ENCODE data around the gene BCHE.

The BCHE gene

DNA sequence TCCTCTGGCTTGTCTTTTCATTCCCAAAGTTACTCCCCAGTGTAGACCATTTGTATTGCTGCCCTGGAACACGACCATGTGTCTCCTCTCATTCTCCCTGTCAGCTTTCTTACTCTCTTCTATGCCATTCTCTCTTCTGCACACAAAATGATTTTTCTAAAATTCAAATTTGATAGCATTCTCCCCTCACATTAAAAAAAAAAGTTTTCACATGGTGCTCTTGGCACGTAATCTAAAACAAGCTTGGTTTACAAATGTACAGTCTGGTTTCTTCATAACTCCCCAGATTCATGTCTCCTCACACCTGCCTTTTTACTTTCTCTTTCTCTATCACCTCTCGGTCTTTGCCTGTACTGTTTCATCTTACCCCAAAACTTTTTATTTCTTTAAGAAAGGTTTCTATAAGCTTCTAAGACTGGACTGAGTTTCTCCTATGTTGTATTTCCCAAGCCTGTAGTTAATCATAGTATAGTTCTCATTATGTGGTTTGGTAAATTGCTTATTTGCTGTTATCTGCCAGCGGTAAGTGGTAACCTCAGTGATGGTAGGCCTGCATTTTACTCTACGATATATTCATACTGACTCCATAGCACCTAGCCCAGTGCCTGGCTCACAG is 31.2 kb downstream of the BCHE start:
- TF ChIP-seq EZH2phosphoT487 (conservative IDR thresholded peaks at IDR 0.05; ENCODE audit: low read length) = no peak
- TF ChIP-seq, protein P1, sequence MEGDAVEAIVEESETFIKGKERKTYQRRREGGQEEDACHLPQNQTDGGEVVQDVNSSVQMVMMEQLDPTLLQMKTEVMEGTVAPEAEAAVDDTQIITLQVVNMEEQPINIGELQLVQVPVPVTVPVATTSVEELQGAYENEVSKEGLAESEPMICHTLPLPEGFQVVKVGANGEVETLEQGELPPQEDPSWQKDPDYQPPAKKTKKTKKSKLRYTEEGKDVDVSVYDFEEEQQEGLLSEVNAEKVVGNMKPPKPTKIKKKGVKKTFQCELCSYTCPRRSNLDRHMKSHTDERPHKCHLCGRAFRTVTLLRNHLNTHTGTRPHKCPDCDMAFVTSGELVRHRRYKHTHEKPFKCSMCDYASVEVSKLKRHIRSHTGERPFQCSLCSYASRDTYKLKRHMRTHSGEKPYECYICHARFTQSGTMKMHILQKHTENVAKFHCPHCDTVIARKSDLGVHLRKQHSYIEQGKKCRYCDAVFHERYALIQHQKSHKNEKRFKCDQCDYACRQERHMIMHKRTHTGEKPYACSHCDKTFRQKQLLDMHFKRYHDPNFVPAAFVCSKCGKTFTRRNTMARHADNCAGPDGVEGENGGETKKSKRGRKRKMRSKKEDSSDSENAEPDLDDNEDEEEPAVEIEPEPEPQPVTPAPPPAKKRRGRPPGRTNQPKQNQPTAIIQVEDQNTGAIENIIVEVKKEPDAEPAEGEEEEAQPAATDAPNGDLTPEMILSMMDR (IDR thresholded peaks at IDR 0.05; ENCODE audit: insufficient read depth, low read length, poor library complexity, severe bottlenecking) = no peak
- no peak overlapping the region for H3K9ac ChIP-seq (ENCODE audit: low read length)
- H4K20me1 ChIP-seq (ENCODE audit: low read depth, low read length) = no peaks in the 10 kb centered on the region
- no peaks in the 10 kb centered on the region for H3K79me2 ChIP-seq (ENCODE audit: insufficient read depth, low read length)
- H3K27me3 ChIP-seq (ENCODE audit: low read length) = no peaks in the 10 kb centered on the region
- H3K36me3 ChIP-seq (ENCODE audit: low read length) = no peaks in the 10 kb centered on the region
- peak overlapping the region; percentile 62 for H2AFZ ChIP-seq (ENCODE audit: low read depth, low read length, severe bottlenecking)
- H3K9me2 ChIP-seq (replicated peaks; ENCODE audit: insufficient read depth, low read length) = no peaks in the 10 kb centered on the region
- no peak overlapping the region for H3K27ac ChIP-seq (ENCODE audit: low read depth, low read length)
- H3K4me2 ChIP-seq (ENCODE audit: low read depth, low read length, poor library complexity, severe bottlenecking) = peak overlapping the region; percentile 39
- peak overlapping the region; percentile 10 for H3K4me3 ChIP-seq (ENCODE audit: insufficient read depth, low read length, poor library complexity, severe bottlenecking)
- H3F3A ChIP-seq (ENCODE audit: insufficient read depth) = no peaks in the 10 kb centered on the region
- H3K9me3 ChIP-seq (ENCODE audit: insufficient read depth, low read length) = no peaks in the 10 kb centered on the region

DNA sequence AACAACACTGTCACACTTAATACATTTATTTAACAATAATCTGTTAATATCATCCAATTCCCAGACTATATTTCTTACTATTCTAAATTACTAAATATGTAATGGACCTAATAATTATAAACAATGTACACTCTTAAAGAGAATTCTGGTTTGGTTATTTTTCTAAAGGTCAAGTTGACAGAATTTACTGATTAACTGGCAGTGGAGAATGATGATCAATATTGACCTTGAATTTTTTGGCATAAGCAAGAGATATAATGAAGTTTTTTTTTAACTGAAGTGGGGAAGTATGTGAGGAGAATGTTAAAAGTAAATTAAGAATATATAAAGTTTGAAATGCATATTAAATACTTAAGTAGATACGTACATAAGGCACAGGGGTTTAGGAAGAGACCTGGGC is 33.8 kb downstream of the BCHE start:
- no peaks in the 10 kb centered on the region for H3K79me2 ChIP-seq (ENCODE audit: insufficient read depth, low read length)
- no peaks in the 10 kb centered on the region for H3K27me3 ChIP-seq (ENCODE audit: low read length)
- H3F3A ChIP-seq (ENCODE audit: insufficient read depth) = no peaks in the 10 kb centered on the region
- H3K9me2 ChIP-seq (replicated peaks; ENCODE audit: insufficient read depth, low read length) = no peaks in the 10 kb centered on the region
- no peaks in the 10 kb centered on the region for H3K9me3 ChIP-seq (ENCODE audit: insufficient read depth, low read length)
- no peaks in the 10 kb centered on the region for H4K20me1 ChIP-seq (ENCODE audit: low read depth, low read length)
- H3K4me2 ChIP-seq (ENCODE audit: low read depth, low read length, poor library complexity, severe bottlenecking) = no peak overlapping the region
- no peak overlapping the region for H3K27ac ChIP-seq (ENCODE audit: low read depth, low read length)
- H3K9ac ChIP-seq (ENCODE audit: low read length) = no peak overlapping the region
- H3K36me3 ChIP-seq (ENCODE audit: low read length) = no peaks in the 10 kb centered on the region
- TF ChIP-seq EZH2phosphoT487 (conservative IDR thresholded peaks at IDR 0.05; ENCODE audit: low read length) = no peak
- TF ChIP-seq, protein P1 (IDR thresholded peaks at IDR 0.05; ENCODE audit: insufficient read depth, low read length, poor library complexity, severe bottlenecking) = no peak
- no peak overlapping the region for H2AFZ ChIP-seq (ENCODE audit: low read depth, low read length, severe bottlenecking)
- H3K4me3 ChIP-seq (ENCODE audit: insufficient read depth, low read length, poor library complexity, severe bottlenecking) = no peak overlapping the region

DNA sequence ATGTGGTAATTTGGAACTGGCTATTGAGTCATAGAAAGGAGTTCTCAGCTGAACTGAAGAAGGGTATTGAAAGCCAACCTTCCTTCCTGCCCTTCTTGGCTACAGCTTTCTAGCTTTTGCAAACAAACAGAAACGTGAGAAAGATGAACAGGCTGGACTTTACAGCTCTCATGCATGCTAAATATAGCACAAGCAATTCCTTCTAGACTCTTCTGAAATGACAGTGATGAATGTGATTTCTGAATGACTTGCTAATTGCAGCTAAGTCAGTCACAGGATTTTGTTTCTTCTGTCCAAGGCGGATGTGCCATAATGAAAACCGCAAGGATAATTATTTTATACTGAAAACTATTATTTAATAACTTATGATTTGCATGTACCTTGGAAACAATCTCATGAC is 36.3 kb downstream of the BCHE start:
- Histone ChIP-seq H3K9me2 (replicated peaks; ENCODE audit: insufficient read depth, low read length) (no peaks in the 10 kb centered on the region), H4K20me1 (ENCODE audit: low read depth, low read length) (no peaks in the 10 kb centered on the region), H3K9me3 (ENCODE audit: insufficient read depth, low read length) (no peaks in the 10 kb centered on the region), H3K27me3 (ENCODE audit: low read length) (no peaks in the 10 kb centered on the region), H3F3A (ENCODE audit: insufficient read depth) (no peaks in the 10 kb centered on the region), H3K4me2 (ENCODE audit: low read depth, low read length, poor library complexity, severe bottlenecking) (no peak overlapping the region), H3K9ac (ENCODE audit: low read length) (no peak overlapping the region), H3K36me3 (ENCODE audit: low read length) (no peaks in the 10 kb centered on the region), H3K27ac (ENCODE audit: low read depth, low read length) (no peak overlapping the region), H3K4me3 (ENCODE audit: insufficient read depth, low read length, poor library complexity, severe bottlenecking) (no peak overlapping the region), H3K79me2 (ENCODE audit: insufficient read depth, low read length) (no peaks in the 10 kb centered on the region), H2AFZ (ENCODE audit: low read depth, low read length, severe bottlenecking) (no peak overlapping the region)
- TF ChIP-seq, protein P1 (IDR thresholded peaks at IDR 0.05; ENCODE audit: insufficient read depth, low read length, poor library complexity, severe bottlenecking) = no peak
- no peak for TF ChIP-seq EZH2phosphoT487 (conservative IDR thresholded peaks at IDR 0.05; ENCODE audit: low read length)

All from SU-DHL-6 (cell line).